A673 (cell line): ENCODE measurements around the gene PEX16. TPM values are rescaled to one million over a fixed set of nuclear protein-coding genes. Genes with fewer than 3 reads are reported as not detected.

Experiments used
- BruUV-seq: library from RNA; stranded (reverse); fragments of 400-500 nt; replicated peaks from 2 replicates; lab custom pipeline; 2021; lab: Mats Ljungman, UMichigan
- CTCF ChIA-PET: fragments of 300-600 bp; sonication (Branson Sonifier 250); formaldehyde crosslinking; loops from one replicate; lab custom pipeline; 2022; ENCODE audit warnings: antibody characterized with exemption; lab: Charles Lee
- POLR2A ChIA-PET: fragments of 300-600 bp; sonication (Branson Sonifier 250); formaldehyde crosslinking; loops from one replicate; lab custom pipeline; 2022; ENCODE audit warnings: antibody characterized with exemption; ENCODE audit not compliant: low non-redundant PET; lab: Charles Lee
- DNase-seq: peaks from one replicate; pipeline ENCODE4 v3.0.0-alpha.2; 2015; ENCODE audit warnings: low spot score
- H3K27ac ChIP-seq: fragments of 200-600 bp; sonication (generic); 2 replicates; pipeline ENCODE4 v1.5.1; 2016; ENCODE audit warnings: mixed run types, low read depth, mild to moderate bottlenecking, mixed read lengths, antibody characterized with exemption, low read length; ENCODE audit not compliant: poor library complexity, severe bottlenecking
- H3K27me3 ChIP-seq: fragments of 200-600 bp; sonication (generic); replicated peaks from 2 replicates; pipeline ENCODE4 v1.6.1; 2017; ENCODE audit warnings: mixed run types, low read depth, mild to moderate bottlenecking, mixed read lengths, antibody characterized with exemption, low read length; ENCODE audit not compliant: insufficient read depth, poor library complexity
- H3K36me3 ChIP-seq: fragments of 200-600 bp; sonication (generic); 2 replicates; pipeline ENCODE4 v1.6.1; 2016; ENCODE audit warnings: mixed run types, mild to moderate bottlenecking, mixed read lengths, antibody characterized with exemption, low read length; ENCODE audit not compliant: insufficient read depth, poor library complexity, severe bottlenecking
- H3K4me1 ChIP-seq: fragments of 200-600 bp; sonication (generic); 2 replicates; pipeline ENCODE4 v1.6.1; 2017; ENCODE audit warnings: mixed run types, mild to moderate bottlenecking, mixed read lengths, antibody characterized with exemption, low read length; ENCODE audit not compliant: insufficient read depth, poor library complexity, severe bottlenecking
- H3K4me3 ChIP-seq: fragments of 200-600 bp; sonication (generic); 2 replicates; pipeline ENCODE4 v1.5.1; 2016; ENCODE audit warnings: low read depth, mixed run types, mild to moderate bottlenecking, mixed read lengths, low read length; ENCODE audit not compliant: poor library complexity, severe bottlenecking
- H3K9me3 ChIP-seq: fragments of 200-600 bp; sonication (generic); 2 replicates; pipeline ENCODE4 v1.6.1; 2016; ENCODE audit warnings: mixed run types, low read depth, mild to moderate bottlenecking, mixed read lengths, antibody characterized with exemption, low read length; ENCODE audit not compliant: poor library complexity, severe bottlenecking
- CTCF ChIP-seq: fragments of 300-800, 200-600 bp; sonication (generic); conservative IDR thresholded peaks from 2 replicates; pipeline ENCODE4 v1.5.1; 2017; ENCODE audit warnings: low read depth, mild to moderate bottlenecking, antibody characterized with exemption, low read length, moderate library complexity, mixed read lengths
- EZH2 ChIP-seq: fragments of 200-600 bp; sonication (generic); IDR thresholded peaks from 2 replicates; pipeline ENCODE4 v1.6.1; 2017; ENCODE audit warnings: borderline replicate concordance, low read depth, mild to moderate bottlenecking, mixed read lengths, antibody characterized with exemption, low read length; ENCODE audit not compliant: poor library complexity, severe bottlenecking
- intact Hi-C: fragments of 100-400 bp; cut with micrococcal nuclease; formaldehyde crosslinking; loops from one replicate; pipeline ENCODE4 v1.10.0; 2022; ENCODE audit not compliant: unreplicated experiment
- total RNA-seq: library from RNA; stranded (reverse); gene quantifications from 2 replicates; pipeline ENCODE4 v1.2.3, GENCODE V29; 2021

The PEX16 gene
- total RNA-seq, 1 experiment from 2014 or later = 64.1 TPM

DNA sequence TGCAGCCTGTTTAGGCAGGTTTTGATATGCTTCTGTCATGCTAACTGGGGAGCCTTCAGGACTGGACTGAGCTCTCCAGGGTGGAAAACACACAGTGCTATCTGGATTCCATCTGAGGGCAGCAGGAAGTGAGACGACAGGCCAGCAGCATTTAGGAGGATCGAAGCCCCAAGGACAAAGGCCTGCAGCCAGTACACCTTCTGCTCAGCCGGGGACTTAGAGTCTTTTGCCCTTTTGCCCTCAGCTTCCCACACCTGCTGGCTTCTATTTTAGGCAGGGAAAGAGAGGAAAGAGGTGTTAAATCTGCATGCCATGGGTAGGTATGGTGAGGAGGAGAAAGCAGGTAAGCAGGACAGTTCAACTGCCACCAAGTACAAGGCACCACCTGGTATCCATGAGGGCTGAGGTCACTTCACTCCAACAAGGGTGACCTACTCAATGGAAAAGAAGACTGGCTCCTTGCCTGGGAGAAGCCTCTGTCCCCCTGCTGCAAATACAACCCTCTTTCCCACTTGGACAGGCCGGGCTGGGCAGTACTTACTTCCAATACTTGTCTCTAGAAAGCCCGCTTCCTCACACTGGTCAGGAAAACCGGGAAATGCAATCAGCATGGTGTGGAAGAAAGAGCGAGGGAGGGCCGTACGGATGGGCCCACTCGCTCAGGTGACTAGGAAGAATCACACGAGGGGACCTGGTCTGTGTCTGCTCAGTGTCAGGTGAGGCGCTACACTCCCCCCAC lies 17.1 kb upstream of the PEX16 start:
- no peak for DNase-seq
- ChIA-PET POLR2A (no interaction called here), CTCF (interaction anchor here (0.7 kb wide), 1 partner anchor 62 kb away, joined by 3 read pairs; no protein-coding TSS in a partner anchor)
- BruUV-seq = no TSS peak
- intact Hi-C loops = no loop called here
- no peak overlapping the region for H3K27ac ChIP-seq
- no peaks in the 10 kb centered on the region for H3K9me3 ChIP-seq
- peaks cover 46% of the 10 kb centered on the region for H3K36me3 ChIP-seq
- no peaks in the 10 kb centered on the region for H3K4me1 ChIP-seq
- TF ChIP-seq CTCF (no peak), EZH2 (no peak)
- H3K4me3 ChIP-seq = no peak overlapping the region
- no peaks in the 10 kb centered on the region for H3K27me3 ChIP-seq

DNA sequence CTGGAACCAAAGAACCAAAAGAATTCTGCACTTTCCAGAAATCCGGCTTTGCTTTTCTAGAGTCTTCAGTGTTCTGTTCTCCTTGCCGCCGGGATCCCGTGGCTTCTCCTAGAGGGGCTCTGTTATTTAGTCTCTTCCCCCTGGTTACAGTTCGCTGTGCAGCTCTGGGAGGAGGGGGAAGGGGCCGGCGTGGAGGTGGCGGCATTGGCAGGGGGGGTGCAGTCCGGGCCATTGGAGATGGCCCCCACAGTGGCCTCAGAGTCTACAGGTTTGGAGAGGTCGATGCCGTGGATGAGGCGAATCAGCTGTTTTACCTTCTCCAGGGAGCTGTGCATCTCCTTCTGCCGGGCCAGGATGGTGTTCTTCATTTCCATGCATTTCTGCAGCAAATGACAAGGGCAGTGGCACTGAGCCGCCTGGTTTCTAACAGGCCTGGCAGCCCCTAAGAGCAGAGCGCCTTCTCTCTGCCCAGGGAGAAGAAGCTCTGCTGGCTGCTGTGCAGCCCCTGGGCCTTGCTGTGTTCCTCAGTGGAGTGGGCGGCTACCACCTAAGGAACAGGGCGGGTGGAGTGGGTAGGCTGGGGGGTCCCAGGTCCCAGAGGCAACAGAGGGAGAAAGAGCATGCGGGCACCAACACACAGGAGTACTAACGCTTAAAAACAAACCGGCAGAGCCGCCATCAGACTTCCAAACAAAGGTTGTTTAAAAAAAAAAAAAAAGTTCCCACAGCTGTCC lies 16.3 kb upstream of the PEX16 start:
- ChIA-PET POLR2A (no interaction called here), CTCF (interaction anchor here (0.7 kb wide), 1 partner anchor 61 kb away, joined by 3 read pairs; no protein-coding TSS in a partner anchor)
- intact Hi-C loops = no loop called here
- Histone ChIP-seq H3K9me3 (no peaks in the 10 kb centered on the region), H3K27ac (no peak overlapping the region), H3K4me3 (no peak overlapping the region), H3K4me1 (no peaks in the 10 kb centered on the region), H3K36me3 (peaks cover 46% of the 10 kb centered on the region), H3K27me3 (no peaks in the 10 kb centered on the region)
- TF ChIP-seq EZH2 = no peak
- TF ChIP-seq CTCF = no peak
- DNase-seq = no peak
- no TSS peak for BruUV-seq

- CTCF ChIA-PET = no interaction called here
- intact Hi-C loops = no loop called here
- no peak overlapping the region for H3K27ac ChIP-seq
- BruUV-seq = TSS peak; percentile 55
- H3K36me3 ChIP-seq = peaks cover 45% of the 10 kb centered on the region
- POLR2A ChIA-PET = no interaction called here
- no peak for DNase-seq
- no peaks in the 10 kb centered on the region for H3K27me3 ChIP-seq
- no peaks in the 10 kb centered on the region for H3K9me3 ChIP-seq
- TF ChIP-seq EZH2 (no peak), CTCF (no peak)
- no peaks in the 10 kb centered on the region for H3K4me1 ChIP-seq
- H3K4me3 ChIP-seq = no peak overlapping the region
These were observed 15.6 kb upstream of the PEX16 start for GRCh38 chr11:45933131-45933831.
